ENCODE data around the gene GPR18.

DNA sequence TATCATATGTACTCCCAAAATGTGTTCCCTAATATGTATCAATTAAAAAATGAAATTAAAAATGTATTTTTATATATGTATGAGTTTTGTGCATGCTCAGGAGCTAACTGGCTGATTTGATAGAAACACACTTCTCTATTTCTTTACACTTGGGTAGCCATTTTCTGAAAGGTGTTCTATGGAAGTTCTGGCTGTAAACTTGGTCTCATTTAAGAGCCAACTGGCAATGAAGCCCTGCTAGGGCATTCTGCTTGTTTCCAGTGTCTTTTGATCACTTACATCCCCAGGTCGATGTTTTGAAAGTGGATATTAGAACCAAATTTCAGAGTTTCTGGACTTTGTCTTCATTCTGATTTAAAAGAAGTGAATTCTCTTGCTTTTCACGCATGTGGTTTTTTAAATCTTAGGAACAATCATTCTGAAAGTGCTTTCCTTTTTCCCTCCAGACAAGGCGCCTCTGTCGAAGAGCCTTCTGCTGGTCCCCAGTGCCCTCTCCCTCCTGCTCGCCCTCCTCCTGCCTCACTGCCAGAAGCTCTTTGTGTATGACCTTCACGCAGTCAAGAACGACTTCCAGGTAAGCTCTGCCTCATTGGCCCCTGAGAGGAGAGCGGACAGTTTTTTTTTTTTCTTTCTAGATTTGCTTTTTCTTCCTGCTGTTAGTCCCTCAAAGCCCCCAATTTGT, 20.1 kb downstream of the GPR18 start:
- TF ChIP-seq CTCF (IDR thresholded peaks at IDR 0.05) (no peak), POLR2A (IDR thresholded peaks at IDR 0.05) (no peak)
